K562 (cell line): ENCODE measurements around the gene SERPINB2. TPM values are rescaled to one million over a fixed set of nuclear protein-coding genes. Genes with fewer than 3 reads are reported as not detected.

Source experiments
- ATAC-seq: fragments of 200-7000 bp; cut with Tn5 transposase; 3 replicates; pipeline ENCODE4 v1.9.1; 2020; ENCODE audit warnings: moderate library complexity
- BruUV-seq: library from RNA; stranded (reverse); fragments of 400-500 nt; replicated peaks from 2 replicates; lab custom pipeline; 2021; lab: Mats Ljungman, UMichigan
- CTCF ChIA-PET: fragments of 300-600 bp; formaldehyde crosslinking; extraction: SDS; loops from one replicate; lab custom pipeline; 2021; ENCODE audit warnings: low intra/inter-chr PET ratio; lab: Yijun Ruan, JAX
- POLR2A ChIA-PET: fragments of 300-600, 350-650 bp; sonication (Branson Sonifier 250); formaldehyde crosslinking; extraction: SDS; loops from one replicate; lab custom pipeline; 2021; ENCODE audit warnings: antibody characterized with exemption, inconsistent platforms; lab: Yijun Ruan, JAX
- DNase-seq, 4 experiments: peaks; one replicate each; pipeline versions ENCODE4 v3.0.0 to v3.0.0-alpha.2; 2011 to 2018; ENCODE audit warnings: low spot score in 3 of 4, mixed read lengths in 3 of 4; ENCODE audit errors: extremely low read depth in 1 of 4
- FAIRE-seq: peaks from 2 replicates; lab custom pipeline; 2011; peaks lifted over from hg19 to GRCh38; lab: Jason Lieb, UNC
- H2AFZ ChIP-seq: 2 replicates; pipeline ENCODE4 v1.6.0; 2011; ENCODE audit warnings: low read depth, low read length, control low read depth, inconsistent platforms
- H3K27ac ChIP-seq: fragments of 200-600 bp; 3 replicates; pipeline ENCODE4 v1.8.0; 2011; ENCODE audit warnings: low read depth, mild to moderate bottlenecking, control low read depth, inconsistent platforms, low read length, moderate library complexity, mixed read lengths; ENCODE audit errors: extremely low read depth
- H3K27me3 ChIP-seq, 2 experiments: fragments of 300-600 bp in 1 of 2; 2 replicates in 1 of 2; 3 replicates in 1 of 2; pipeline versions ENCODE4 v1.6.0 to v1.8.0; 2011; ENCODE audit warnings: inconsistent platforms in 2 of 2, low read length in 2 of 2, mild to moderate bottlenecking in 1 of 2, mixed read lengths in 1 of 2, moderate library complexity in 1 of 2; ENCODE audit not compliant: control insufficient read depth in 2 of 2, insufficient read depth in 2 of 2
- H3K36me3 ChIP-seq: fragments of 300-600 bp; 3 replicates; pipeline ENCODE4 v1.8.0; 2011; ENCODE audit warnings: mild to moderate bottlenecking, low read length, inconsistent platforms; ENCODE audit not compliant: control insufficient read depth, insufficient read depth
- H3K4me1 ChIP-seq, 2 experiments: fragments of 200-600 bp in 1 of 2; replicated peaks in 1 of 2; 2 replicates in 1 of 2; 3 replicates in 1 of 2; pipeline versions ENCODE4 v1.5.1 to v1.8.0; 2011; ENCODE audit warnings: inconsistent platforms in 2 of 2, low read length in 2 of 2, mild to moderate bottlenecking in 1 of 2, mixed read lengths in 1 of 2, moderate library complexity in 1 of 2; ENCODE audit not compliant: control insufficient read depth in 2 of 2, insufficient read depth in 2 of 2
- H3K4me2 ChIP-seq: 2 replicates; pipeline ENCODE4 v1.6.1; 2011; ENCODE audit warnings: low read length, control low read depth, inconsistent platforms, mixed read lengths; ENCODE audit not compliant: insufficient read depth
- H3K4me3 ChIP-seq: fragments of 200-600 bp; sonication (generic), shearing (Covaris generic); 2 replicates; pipeline ENCODE4 v1.5.1; 2016; ENCODE audit warnings: control low read depth, inconsistent platforms
- H3K79me2 ChIP-seq: fragments of 200-600 bp; 3 replicates; pipeline ENCODE4 v1.8.0; 2011; ENCODE audit warnings: low read length, inconsistent platforms; ENCODE audit not compliant: control insufficient read depth, insufficient read depth
- H3K9ac ChIP-seq, 2 experiments: 2 replicates each; pipeline versions ENCODE4 v1.6.0 to v1.6.1; 2011; ENCODE audit warnings: low read depth in 2 of 2, low read length in 2 of 2, control low read depth in 1 of 2, inconsistent platforms in 1 of 2, mild to moderate bottlenecking in 1 of 2, mixed read lengths in 1 of 2; ENCODE audit not compliant: insufficient read depth in 1 of 2
- H3K9me1 ChIP-seq: one replicate; pipeline ENCODE4 v1.6.0; 2011; ENCODE audit warnings: inconsistent platforms, mild to moderate bottlenecking, low read length, moderate library complexity; ENCODE audit not compliant: control insufficient read depth, insufficient read depth
- H3K9me3 ChIP-seq: replicated peaks from 2 replicates; pipeline ENCODE4 v1.5.1; 2011; ENCODE audit warnings: low read depth, low read length, inconsistent platforms; ENCODE audit not compliant: control insufficient read depth, insufficient read depth
- H4K20me1 ChIP-seq: replicated peaks from 2 replicates; pipeline ENCODE4 v1.6.1; 2011; ENCODE audit warnings: low read length, inconsistent platforms, mixed read lengths; ENCODE audit not compliant: control insufficient read depth, insufficient read depth
- ESRRA ChIP-seq: fragments of 450-650 bp; IDR thresholded peaks from 2 replicates; pipeline ENCODE4 v1.6.1; 2014; ENCODE audit warnings: low read depth, mild to moderate bottlenecking, moderate library complexity, borderline replicate concordance
- NR2F6 ChIP-seq: fragments of 450-650 bp; formaldehyde crosslinking; IDR thresholded peaks from 2 replicates; pipeline ENCODE4 v1.4.0; 2020; ENCODE audit warnings: mild to moderate bottlenecking
- PHF8 ChIP-seq: fragments of 200-600 bp; sonication (generic); IDR thresholded peaks from 2 replicates; pipeline ENCODE4 v1.6.1; 2012; ENCODE audit warnings: mixed run types, mild to moderate bottlenecking, inconsistent platforms, low read length, moderate library complexity, borderline replicate concordance
- POLR3G ChIP-seq: IDR thresholded peaks from 2 replicates; pipeline ENCODE4 v1.6.1; 2011; ENCODE audit not compliant: insufficient read length, insufficient replicate concordance; ENCODE audit errors: extremely low read depth
- TARDBP ChIP-seq: fragments of 450-650 bp; IDR thresholded peaks from 2 replicates; pipeline ENCODE4 v1.6.1; 2016
- TCF7L2 ChIP-seq: fragments of 150-350 bp; IDR thresholded peaks from 2 replicates; pipeline ENCODE4 v1.6.1; 2016; ENCODE audit warnings: low read depth, mild to moderate bottlenecking, low read length, moderate library complexity
- ZBTB12 ChIP-seq: fragments of 250-450 bp; sonication (Bioruptor Pico); IDR thresholded peaks from 2 replicates; pipeline ENCODE4 v1.4.0; 2020
- ZNF174 ChIP-seq: fragments of 250-450 bp; sonication (Bioruptor Pico); IDR thresholded peaks from 2 replicates; pipeline ENCODE4 v1.4.0; 2020; ENCODE audit warnings: mild to moderate bottlenecking
- ZNF408 ChIP-seq: fragments of 250-450 bp; sonication (Bioruptor Pico); IDR thresholded peaks from 2 replicates; pipeline ENCODE4 v1.4.0; 2020; ENCODE audit warnings: low read depth, mild to moderate bottlenecking, moderate library complexity
- ZNF436 ChIP-seq: fragments of 250-450, 450-650 bp; sonication (Bioruptor Pico); formaldehyde crosslinking; IDR thresholded peaks from 2 replicates; pipeline ENCODE4 v1.7.0; 2020; ENCODE audit warnings: mild to moderate bottlenecking
- ZNF445 ChIP-seq: fragments of 250-450 bp; sonication (Bioruptor Pico); IDR thresholded peaks from 2 replicates; pipeline ENCODE4 v1.4.0; 2020; ENCODE audit warnings: low read depth, mild to moderate bottlenecking, moderate library complexity
- ZNF696 ChIP-seq: fragments of 250-450 bp; sonication (Bioruptor Pico); conservative IDR thresholded peaks from 2 replicates; pipeline ENCODE4 v1.4.0; 2020; ENCODE audit warnings: mild to moderate bottlenecking, moderate library complexity
- ZNF780A ChIP-seq: fragments of 250-450 bp; sonication (Bioruptor Pico); IDR thresholded peaks from 2 replicates; pipeline ENCODE4 v1.5.0; 2021; ENCODE audit warnings: mild to moderate bottlenecking
- WGBS: fragments of 100-300 bp; shearing (Covaris generic); methylation state at CpG from one replicate; pipeline ENCODE4 v1.1.6; 2016; ENCODE audit warnings: low coverage, mixed read lengths; ENCODE audit not compliant: insufficient coverage; ENCODE audit errors: missing lambda C conversion rate; 5-methylcytosine and 5-hydroxymethylcytosine counted together
- in situ Hi-C: fragments of 300-500 bp; cut with MboI; formaldehyde crosslinking; loops from 4 replicates; pipeline ENCODE4 v1.15.0; 2018; ENCODE audit warnings: inconsistent platforms, mixed read lengths
- intact Hi-C: fragments of 100-400 bp; cut with micrococcal nuclease; formaldehyde crosslinking; loops from 2 replicates; pipeline ENCODE4 v1.14.2; 2022
- polyA plus RNA-seq, 8 experiments: library from polyadenylated mRNA; depleted of rRNA in 4 of 8; stranded (reverse) in 5 of 8; unstranded in 3 of 8; fragments of >200 nt; fragmentation: Nextera tagmentation in 2 of 8; fragmentation: Illumina TruSeq in 1 of 8; extraction: Ambion mirVana in 2 of 8; extraction: Trizol in 1 of 8; gene quantifications; 2 replicates each; pipeline versions ENCODE4 v1.2.1 to v1.2.3, GENCODE V29; 2011 to 2014; ENCODE audit warnings: inconsistent platforms in 1 of 8, missing spikeins in 1 of 8
- total RNA-seq, 7 experiments: library from RNA; depleted of rRNA in 6 of 7; stranded (reverse); fragments of >200 nt in 6 of 7; fragmentation: Illumina TruSeq in 2 of 7; extraction: Trizol in 2 of 7; gene quantifications; 2 replicates each; pipeline versions ENCODE4 v1.2.1 to v1.2.3, GENCODE V29; 2011 to 2021; ENCODE audit warnings: low replicate concordance in 1 of 7
- TF ChIP-seq, protein P1 (sequence below): fragments of 200-800 bp; sonication (Bioruptor generic); IDR thresholded peaks from 2 replicates; pipeline ENCODE4 v1.6.1; 2016; ENCODE audit warnings: missing genetic modification characterization, missing compliant biosample characterization

The SERPINB2 gene
- total and polyA plus RNA-seq, 9 of the 15 experiments (the other 6 are each of a cell fraction or from before 2014, with no cell fraction given) = 0.03 to 0.13 (median 0.09) TPM; not detected in 5

- Histone ChIP-seq H3K4me2 (no peak overlapping the region), H3K27ac (no peak overlapping the region), H3K9me1 (no peaks in the 10 kb centered on the region), H3K4me1 (no peaks in the 10 kb centered on the region), H3K79me2 (no peaks in the 10 kb centered on the region), H3K9me3 (no peaks in the 10 kb centered on the region; the same call in 1 of the 2 replicates), H3K36me3 (no peaks in the 10 kb centered on the region), H4K20me1 (no peaks in the 10 kb centered on the region), H3K4me3 (no peak overlapping the region), H3K27me3 (no peaks in the 10 kb centered on the region), H2AFZ (no peak overlapping the region), H3K9ac (no peak overlapping the region)
- ChIA-PET CTCF (no interaction called here), POLR2A (no interaction called here)
- WGBS = 4% methylated on average over 3 of the region's 4 CpGs
- intact Hi-C loops (no loop called here), in situ Hi-C loops (no loop called here)
- no peak for FAIRE-seq
- DNase-seq = no peak
- no peak for ATAC-seq
- TF ChIP-seq ZNF780A (CRISPR knock-in tag) (no peak), ZNF408 (CRISPR knock-in tag) (no peak), ZNF696 (no peak), TARDBP (no peak), ZBTB12 (CRISPR knock-in tag) (no peak), ZNF174 (no peak), ZNF445 (CRISPR knock-in tag) (no peak), TCF7L2 (no peak), POLR3G (no peak), ZNF436 (CRISPR knock-in tag) (no peak), NR2F6 (CRISPR knock-in tag) (no peak), ESRRA (no peak), PHF8 (no peak)
- TF ChIP-seq, protein P1, sequence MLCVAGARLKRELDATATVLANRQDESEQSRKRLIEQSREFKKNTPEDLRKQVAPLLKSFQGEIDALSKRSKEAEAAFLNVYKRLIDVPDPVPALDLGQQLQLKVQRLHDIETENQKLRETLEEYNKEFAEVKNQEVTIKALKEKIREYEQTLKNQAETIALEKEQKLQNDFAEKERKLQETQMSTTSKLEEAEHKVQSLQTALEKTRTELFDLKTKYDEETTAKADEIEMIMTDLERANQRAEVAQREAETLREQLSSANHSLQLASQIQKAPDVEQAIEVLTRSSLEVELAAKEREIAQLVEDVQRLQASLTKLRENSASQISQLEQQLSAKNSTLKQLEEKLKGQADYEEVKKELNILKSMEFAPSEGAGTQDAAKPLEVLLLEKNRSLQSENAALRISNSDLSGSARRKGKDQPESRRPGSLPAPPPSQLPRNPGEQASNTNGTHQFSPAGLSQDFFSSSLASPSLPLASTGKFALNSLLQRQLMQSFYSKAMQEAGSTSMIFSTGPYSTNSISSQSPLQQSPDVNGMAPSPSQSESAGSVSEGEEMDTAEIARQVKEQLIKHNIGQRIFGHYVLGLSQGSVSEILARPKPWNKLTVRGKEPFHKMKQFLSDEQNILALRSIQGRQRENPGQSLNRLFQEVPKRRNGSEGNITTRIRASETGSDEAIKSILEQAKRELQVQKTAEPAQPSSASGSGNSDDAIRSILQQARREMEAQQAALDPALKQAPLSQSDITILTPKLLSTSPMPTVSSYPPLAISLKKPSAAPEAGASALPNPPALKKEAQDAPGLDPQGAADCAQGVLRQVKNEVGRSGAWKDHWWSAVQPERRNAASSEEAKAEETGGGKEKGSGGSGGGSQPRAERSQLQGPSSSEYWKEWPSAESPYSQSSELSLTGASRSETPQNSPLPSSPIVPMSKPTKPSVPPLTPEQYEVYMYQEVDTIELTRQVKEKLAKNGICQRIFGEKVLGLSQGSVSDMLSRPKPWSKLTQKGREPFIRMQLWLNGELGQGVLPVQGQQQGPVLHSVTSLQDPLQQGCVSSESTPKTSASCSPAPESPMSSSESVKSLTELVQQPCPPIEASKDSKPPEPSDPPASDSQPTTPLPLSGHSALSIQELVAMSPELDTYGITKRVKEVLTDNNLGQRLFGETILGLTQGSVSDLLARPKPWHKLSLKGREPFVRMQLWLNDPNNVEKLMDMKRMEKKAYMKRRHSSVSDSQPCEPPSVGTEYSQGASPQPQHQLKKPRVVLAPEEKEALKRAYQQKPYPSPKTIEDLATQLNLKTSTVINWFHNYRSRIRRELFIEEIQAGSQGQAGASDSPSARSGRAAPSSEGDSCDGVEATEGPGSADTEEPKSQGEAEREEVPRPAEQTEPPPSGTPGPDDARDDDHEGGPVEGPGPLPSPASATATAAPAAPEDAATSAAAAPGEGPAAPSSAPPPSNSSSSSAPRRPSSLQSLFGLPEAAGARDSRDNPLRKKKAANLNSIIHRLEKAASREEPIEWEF (CRISPR knock-in tag) = no peak
- no TSS peak for BruUV-seq
Observed at GRCh38 chr18:63892566-63892965, 5.1 kb downstream of the SERPINB2 start.
